Testis (tissue), 2 donors: ENCODE results near the gene FAIM2.

Source experiments
- POLR2A ChIP-seq: fragments of 450-650 bp; IDR thresholded peaks from one replicate; pipeline ENCODE4 v1.6.1; 2017; ENCODE audit warnings: antibody characterized with exemption, mild to moderate bottlenecking, moderate library complexity
- TF ChIP-seq, protein P1 (sequence below), 3 experiments: fragments of 450-650 bp in 2 of 3; fragments of 200-600 bp in 1 of 3; sonication (generic) in 1 of 3; IDR thresholded peaks; one replicate each; pipeline ENCODE4 v1.5.1; 2016 to 2019; ENCODE audit warnings: antibody characterized with exemption in 3 of 3, mild to moderate bottlenecking in 2 of 3, moderate library complexity in 1 of 3

DNA sequence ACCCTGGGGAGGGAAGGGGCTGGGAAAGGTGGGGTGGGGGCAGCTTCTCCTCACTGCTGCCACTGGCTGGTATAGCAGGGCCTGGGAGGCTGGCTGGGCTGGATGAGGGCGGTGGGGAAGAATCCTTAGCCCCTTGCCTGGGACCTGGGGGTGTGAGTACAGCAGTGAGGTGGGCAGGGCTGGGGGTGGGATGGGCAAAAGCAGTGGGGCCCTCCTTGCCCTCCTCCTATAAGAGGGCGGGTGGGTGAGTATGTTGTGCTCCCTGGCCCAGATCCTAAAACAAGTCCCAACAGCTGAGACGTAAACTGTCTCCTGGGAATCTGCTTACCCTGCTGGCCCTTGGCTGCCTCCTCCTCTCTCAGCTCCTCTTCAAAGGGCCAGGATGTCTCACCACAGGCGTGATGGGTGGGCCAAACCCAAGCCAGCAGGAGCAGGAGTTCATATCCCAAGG is 77.7 kb downstream of the FAIM2 start:
- TF ChIP-seq, protein P1, sequence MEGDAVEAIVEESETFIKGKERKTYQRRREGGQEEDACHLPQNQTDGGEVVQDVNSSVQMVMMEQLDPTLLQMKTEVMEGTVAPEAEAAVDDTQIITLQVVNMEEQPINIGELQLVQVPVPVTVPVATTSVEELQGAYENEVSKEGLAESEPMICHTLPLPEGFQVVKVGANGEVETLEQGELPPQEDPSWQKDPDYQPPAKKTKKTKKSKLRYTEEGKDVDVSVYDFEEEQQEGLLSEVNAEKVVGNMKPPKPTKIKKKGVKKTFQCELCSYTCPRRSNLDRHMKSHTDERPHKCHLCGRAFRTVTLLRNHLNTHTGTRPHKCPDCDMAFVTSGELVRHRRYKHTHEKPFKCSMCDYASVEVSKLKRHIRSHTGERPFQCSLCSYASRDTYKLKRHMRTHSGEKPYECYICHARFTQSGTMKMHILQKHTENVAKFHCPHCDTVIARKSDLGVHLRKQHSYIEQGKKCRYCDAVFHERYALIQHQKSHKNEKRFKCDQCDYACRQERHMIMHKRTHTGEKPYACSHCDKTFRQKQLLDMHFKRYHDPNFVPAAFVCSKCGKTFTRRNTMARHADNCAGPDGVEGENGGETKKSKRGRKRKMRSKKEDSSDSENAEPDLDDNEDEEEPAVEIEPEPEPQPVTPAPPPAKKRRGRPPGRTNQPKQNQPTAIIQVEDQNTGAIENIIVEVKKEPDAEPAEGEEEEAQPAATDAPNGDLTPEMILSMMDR (IDR thresholded peaks at IDR 0.05) = no peak
- TF ChIP-seq POLR2A = no peak
